Measurements from ENCODE around the gene RIN2. TPM values are rescaled to one million over a fixed set of nuclear protein-coding genes. Genes with fewer than 3 reads are reported as not detected.

Gene RIN2
- total and polyA plus RNA-seq, 2 of the 13 experiments (the other 11 are each of a cell fraction or from before 2014, with no cell fraction given), result 2.5 to 5.1 TPM

- WGBS (ENCODE audit: low lambda C conversion rate), result 88% methylated on average over 4 of the region's 4 CpGs
- CTCF ChIA-PET (ENCODE audit: low intra/inter-chr PET ratio, low total read pairs), result no interaction called here
- no peaks in the 10 kb centered on the region for H3K79me2 ChIP-seq (ENCODE audit: insufficient read depth, low read length)
- no TSS peak for BruUV-seq (replicated peaks)
- DNase-seq (ENCODE audit: low spot score) (no peak), ATAC-seq (no peak), FAIRE-seq (no peak)
- H3K36me3 ChIP-seq (replicated peaks in 1 of 2; ENCODE audit: control insufficient read depth in 1 of 2, insufficient read depth in 2 of 2, low read length in 2 of 2), result no peaks in the 10 kb centered on the region
- no peak overlapping the region for H2AFZ ChIP-seq (ENCODE audit: low read length)
- H3K9ac ChIP-seq (ENCODE audit: insufficient read depth, low read depth, low read length), result no peak overlapping the region
- peaks cover 8% of the 10 kb centered on the region; the same call in 1 of the 2 replicates for H3K4me1 ChIP-seq (ENCODE audit: insufficient read depth, low read length)
- no peaks in the 10 kb centered on the region for H3K27me3 ChIP-seq (ENCODE audit: control insufficient read depth in 1 of 2, insufficient read depth in 2 of 2, low read length in 2 of 2)
- POLR2A ChIA-PET, result no interaction called here
- no peaks in the 10 kb centered on the region for H4K20me1 ChIP-seq (ENCODE audit: insufficient read depth, low read length)
- no peaks in the 10 kb centered on the region for H3K9me3 ChIP-seq (ENCODE audit: low read length)
- H3K4me3 ChIP-seq (replicated peaks in 1 of 3; ENCODE audit: insufficient read depth in 1 of 3, low read depth in 2 of 3, low read length in 3 of 3), result no peak overlapping the region
- H3K27ac ChIP-seq (ENCODE audit: extremely low read length, insufficient read depth, low read length), result no peak overlapping the region
- in situ Hi-C loops (cut with HindIII; ENCODE audit: extremely low pct_ligation_motif_present, low pct_unique_long_range_greater_than_20kb) (no loop called here), intact Hi-C loops (cut with micrococcal nuclease; ENCODE audit: unreplicated experiment) (no loop called here)
- H3K4me2 ChIP-seq (ENCODE audit: low read depth, low read length), result no peak overlapping the region
- TF ChIP-seq ZNF142 (CRISPR knock-in tag; IDR thresholded peaks at IDR 0.05) (no peak), ZNF503 (CRISPR knock-in tag; IDR thresholded peaks at IDR 0.05) (no peak), ZNF775 (CRISPR knock-in tag; IDR thresholded peaks at IDR 0.05; ENCODE audit: borderline replicate concordance) (no peak), FUBP1 (CRISPR knock-in tag; IDR thresholded peaks at IDR 0.05; ENCODE audit: borderline replicate concordance) (no peak), ZNF878 (CRISPR knock-in tag; IDR thresholded peaks at IDR 0.05) (no peak), ZNF773 (CRISPR knock-in tag; IDR thresholded peaks at IDR 0.05; ENCODE audit: borderline replicate concordance) (no peak), ZNF772 (CRISPR knock-in tag; IDR thresholded peaks at IDR 0.05) (no peak), ATRX (CRISPR knock-in tag; IDR thresholded peaks at IDR 0.05; ENCODE audit: borderline replicate concordance) (no peak), KDM5B (CRISPR knock-in tag; IDR thresholded peaks at IDR 0.05; ENCODE audit: borderline replicate concordance) (no peak), ZNF3 (CRISPR knock-in tag; IDR thresholded peaks at IDR 0.05) (no peak), ZFX (CRISPR knock-in tag; IDR thresholded peaks at IDR 0.05; ENCODE audit: low read depth) (no peak), NR0B2 (CRISPR knock-in tag; IDR thresholded peaks at IDR 0.05) (no peak), SAP130 (CRISPR knock-in tag; IDR thresholded peaks at IDR 0.05; ENCODE audit: low read depth) (no peak), SP2 (CRISPR knock-in tag; IDR thresholded peaks at IDR 0.05) (no peak), CENPX (CRISPR knock-in tag; IDR thresholded peaks at IDR 0.05) (no peak)
Observed at GRCh38 chr20:19765913-19766312, 7.9 kb downstream of the RIN2 start.

All from HepG2 (cell line).